Renal cortical epithelial cell (primary cell): ENCODE data around the gene GUCY1B1. TPM values are rescaled to one million over a fixed set of nuclear protein-coding genes. Genes with fewer than 3 reads are reported as not detected.

ENCODE experiments used
- DNase-seq: peaks from one replicate; pipeline ENCODE4 v3.0.0-alpha.2; 2011; ENCODE audit warnings: low read depth
- total RNA-seq: library from RNA; depleted of rRNA; stranded (reverse); fragments of >200 nt; gene quantifications from 2 replicates; pipeline ENCODE4 v1.2.3, GENCODE V29; 2014

GUCY1B1 gene
- total RNA-seq, 1 donor from 2014 or later: 54.1 TPM

- no peak for DNase-seq
These were observed 40.4 kb downstream of the GUCY1B1 start for GRCh38 chr4:155799116-155799793.

DNA sequence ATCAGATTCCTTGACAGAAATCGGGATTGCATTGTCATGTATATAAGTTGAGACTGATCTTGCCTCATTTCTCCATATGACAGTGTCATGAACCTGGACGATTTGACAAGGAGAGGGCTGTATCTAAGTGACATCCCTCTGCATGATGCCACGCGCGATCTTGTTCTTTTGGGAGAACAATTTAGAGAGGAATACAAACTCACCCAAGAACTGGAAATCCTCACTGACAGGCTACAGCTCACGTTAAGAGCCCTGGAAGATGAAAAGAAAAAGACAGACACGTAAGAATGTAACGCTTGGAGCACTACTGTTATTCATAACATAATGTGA, 40.9 kb downstream of the GUCY1B1 start:
- DNase-seq: no peak

DNA sequence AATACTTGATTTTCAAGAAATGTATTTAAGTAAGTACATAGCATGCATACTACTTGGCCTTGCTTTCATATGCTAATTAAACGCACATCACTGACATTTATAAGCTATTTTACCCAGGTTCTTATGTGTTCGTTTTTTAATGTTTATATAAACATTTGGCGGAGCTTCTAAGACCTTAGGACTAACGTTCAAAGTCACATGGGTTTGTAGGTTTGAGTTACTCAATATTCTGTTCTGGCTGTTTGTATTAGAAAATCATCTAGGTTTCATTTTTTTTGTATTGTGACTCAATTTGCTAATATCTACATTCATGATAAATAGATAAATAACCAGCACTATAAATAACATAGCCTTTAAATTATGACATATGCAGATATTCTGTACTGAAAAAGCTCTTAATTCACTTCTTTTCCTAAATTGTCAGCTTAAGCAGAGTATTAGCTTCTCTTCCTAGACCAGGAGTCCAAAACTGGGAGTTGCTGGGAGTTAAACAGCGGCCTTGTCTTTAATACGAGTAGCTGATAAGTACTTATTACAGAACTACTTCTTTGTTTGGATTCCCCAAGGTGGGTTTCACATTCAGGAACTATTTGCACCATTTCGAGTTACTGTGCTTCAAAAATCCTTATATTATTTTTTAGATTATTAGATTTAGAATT, 42.0 kb downstream of the GUCY1B1 start:
- no peak for DNase-seq

DNA sequence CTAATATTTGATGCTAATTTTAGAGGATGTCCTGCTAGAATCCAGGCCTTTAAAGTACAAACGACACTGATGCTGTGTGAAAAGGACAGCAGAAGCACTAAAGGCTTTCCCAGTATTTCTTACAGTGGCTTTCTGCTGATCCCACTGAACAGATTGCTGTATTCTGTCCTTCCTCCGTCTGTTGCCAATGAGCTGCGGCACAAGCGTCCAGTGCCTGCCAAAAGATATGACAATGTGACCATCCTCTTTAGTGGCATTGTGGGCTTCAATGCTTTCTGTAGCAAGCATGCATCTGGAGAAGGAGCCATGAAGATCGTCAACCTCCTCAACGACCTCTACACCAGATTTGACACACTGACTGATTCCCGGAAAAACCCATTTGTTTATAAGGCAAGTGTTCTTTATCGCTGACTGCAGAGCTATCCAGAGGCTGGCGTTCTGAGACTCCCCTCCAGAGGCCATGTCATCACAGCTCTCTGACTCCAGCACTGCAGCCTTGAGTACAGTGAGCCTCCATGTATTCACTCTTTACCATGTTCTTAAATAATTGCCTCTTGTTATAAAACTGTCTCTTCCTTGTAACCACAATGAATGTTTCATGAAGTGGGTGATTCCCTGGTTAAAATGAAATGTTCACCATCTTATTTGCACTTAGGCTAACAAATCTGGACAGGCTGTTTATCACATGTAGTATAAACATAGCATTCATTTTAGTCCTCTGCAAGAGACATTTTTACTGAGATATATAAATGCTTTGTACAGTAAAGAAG, 43.6 kb downstream of the GUCY1B1 start:
- no peak for DNase-seq

DNA sequence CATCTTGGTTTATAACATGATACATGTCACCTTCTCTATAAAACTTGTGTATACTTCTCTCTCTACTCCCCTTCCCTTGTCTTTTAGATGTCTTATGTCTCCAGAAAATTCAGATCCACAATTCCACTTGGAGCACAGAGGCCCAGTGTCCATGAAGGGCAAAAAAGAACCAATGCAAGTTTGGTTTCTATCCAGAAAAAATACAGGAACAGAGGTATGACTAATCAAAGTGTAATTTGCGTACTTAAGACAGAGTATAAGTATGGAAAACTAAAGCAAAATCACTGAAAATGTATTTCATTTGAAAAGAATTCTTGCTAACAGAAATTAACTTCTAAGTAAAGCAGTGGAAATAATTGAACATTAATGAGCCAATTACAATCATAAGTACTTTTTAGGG, 46.2 kb downstream of the GUCY1B1 start:
- DNase-seq: peak; percentile 46

- no peak for DNase-seq
These were observed 48.2 kb downstream of the GUCY1B1 start for GRCh38 chr4:155807021-155807420.

DNA sequence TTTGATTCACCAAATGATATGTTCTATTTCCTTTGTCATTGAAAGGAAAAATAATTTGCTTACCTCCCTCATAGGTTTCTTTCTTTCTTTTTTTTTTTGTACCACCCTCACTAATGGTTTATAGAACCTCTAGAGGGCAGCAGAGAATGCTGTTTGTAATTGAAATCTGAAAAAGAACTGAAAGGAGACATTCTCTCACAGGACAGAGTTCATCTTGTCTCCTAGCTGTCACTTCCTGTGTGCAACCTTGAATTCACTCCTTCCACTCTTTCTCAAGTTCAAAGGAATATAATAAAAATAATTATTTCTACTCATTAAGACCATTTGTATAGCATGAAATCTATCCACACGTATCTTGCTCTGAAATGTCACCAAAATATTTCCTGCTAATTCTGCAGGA, 51.0 kb downstream of the GUCY1B1 start:
- DNase-seq: peak; percentile 87

DNA sequence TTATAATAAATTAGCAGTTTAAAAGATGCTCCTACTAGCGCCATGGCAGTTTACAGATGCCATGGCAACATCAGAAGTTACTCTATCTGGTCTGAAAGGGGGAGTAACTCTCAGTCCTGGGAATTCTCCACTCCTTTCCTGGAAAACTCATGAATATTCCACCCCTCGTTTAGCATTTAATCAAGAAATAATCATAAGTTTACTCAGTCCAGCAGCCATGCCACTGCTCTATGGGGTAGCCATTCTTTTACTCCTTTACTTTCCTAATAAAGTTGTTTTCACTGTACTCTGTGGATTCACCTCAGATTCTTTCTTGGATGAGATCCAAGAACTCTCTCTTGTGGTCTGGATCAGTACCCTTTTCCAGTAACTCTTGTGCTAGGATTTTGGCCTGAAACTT, 52.3 kb downstream of the GUCY1B1 start:
- peak; percentile 20 for DNase-seq

- no peak for DNase-seq
These were observed 59.8 kb downstream of the GUCY1B1 start for GRCh38 chr4:155818639-155819038.

DNA sequence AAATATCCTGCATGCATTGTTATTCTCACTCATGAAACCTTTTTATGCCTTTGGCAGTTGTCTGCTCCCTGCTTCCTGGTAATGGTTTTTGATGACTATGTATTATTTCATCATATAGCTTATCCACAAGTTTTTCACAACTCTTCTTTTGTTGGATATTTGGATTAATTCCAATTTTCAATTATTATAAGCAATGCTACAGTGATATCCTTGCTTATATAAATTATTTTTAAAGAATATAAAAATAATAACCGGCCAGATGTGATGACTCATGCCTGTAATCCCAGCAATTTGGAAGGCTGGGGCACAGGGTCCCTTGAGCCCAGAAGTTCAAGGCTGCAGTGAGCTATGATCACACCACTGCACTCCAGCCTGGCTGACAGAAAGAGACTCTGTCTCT, 60.2 kb downstream of the GUCY1B1 start:
- no peak for DNase-seq

DNA sequence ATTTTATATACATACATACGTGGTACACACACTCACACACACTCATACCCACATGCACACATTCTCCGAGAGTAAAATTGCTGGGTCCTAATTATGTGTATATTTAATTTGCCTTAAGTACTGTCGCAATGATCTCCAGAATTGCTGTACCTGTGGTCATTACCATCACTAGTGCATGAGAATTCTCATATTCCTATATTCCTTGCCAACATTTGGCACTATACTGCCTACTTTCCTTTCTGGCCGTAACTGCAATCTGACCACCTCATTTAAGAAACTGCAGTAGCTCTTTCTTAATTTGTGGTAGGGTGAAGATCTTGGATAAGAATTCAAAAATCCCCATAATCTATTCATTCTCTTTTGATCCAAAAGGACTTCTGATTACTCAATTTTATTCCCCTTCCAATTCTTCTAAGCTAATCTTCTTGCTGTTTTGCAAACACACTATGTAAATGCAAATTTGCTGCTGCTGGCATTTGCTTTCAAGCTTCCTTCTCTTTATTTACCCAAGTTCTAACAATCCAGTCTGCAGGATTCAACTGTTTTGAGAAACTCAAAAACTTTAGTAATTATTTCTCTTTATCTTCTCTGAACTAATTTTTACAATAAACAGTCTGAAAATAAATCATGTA, 62.2 kb downstream of the GUCY1B1 start:
- no peak for DNase-seq

DNA sequence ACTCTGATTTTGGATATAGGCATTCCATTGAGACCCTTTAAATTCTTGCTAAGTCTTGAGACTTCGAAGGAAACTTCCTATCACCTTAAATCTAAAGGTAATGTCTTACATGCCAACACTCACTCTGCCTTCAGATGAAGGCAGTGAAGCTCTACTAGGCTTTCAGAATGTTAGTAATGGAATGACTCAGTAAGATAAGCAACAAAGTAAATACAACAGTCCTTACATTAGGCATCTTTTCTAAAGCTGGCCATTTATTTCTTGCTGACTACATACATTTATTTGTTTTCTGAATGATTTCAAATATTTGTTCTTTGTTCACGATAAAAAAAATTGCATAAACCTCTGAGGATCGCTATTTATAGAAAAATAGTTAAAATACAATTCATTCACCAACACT, 63.8 kb downstream of the GUCY1B1 start:
- peak; percentile 37 for DNase-seq

- no peak for DNase-seq
These were observed 69.8 kb downstream of the GUCY1B1 start for GRCh38 chr4:155828628-155829027.

GRCh38 chr4:155832664-155833063, 73.8 kb downstream of the GUCY1B1 start:
- DNase-seq: no peak

DNA sequence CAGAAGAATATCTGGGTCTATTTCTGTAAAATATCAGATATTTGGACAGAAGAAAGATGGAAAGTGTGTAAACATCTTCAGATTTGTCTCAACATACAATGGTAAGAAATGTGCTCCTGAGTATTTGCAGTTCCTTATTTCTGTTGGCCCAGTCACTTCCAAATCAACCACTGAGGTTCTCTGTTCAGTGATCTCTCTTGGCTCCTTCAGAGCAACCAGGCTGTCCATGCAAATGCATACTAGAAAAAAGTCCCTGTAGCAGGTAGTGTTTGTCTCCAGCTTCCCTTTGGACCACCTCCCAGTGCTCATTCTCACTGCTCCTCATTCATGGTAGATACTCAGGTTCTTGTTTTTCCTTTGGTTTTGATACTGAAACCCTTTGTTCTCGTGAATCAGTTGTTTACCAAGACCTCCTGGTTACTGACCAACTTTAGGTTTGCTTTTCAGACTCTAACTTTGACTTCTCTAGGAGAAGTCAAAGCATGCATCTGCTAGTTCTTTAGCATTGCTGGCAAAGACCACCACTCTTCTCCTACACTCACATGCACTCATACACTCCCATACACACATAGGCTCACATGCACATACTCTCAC, 78.5 kb downstream of the GUCY1B1 start:
- DNase-seq: no peak

GRCh38 chr4:155842080-155842479, 83.3 kb downstream of the GUCY1B1 start:
- no peak for DNase-seq

- DNase-seq: no peak
These were observed 88.1 kb downstream of the GUCY1B1 start for GRCh38 chr4:155846929-155847328.

DNA sequence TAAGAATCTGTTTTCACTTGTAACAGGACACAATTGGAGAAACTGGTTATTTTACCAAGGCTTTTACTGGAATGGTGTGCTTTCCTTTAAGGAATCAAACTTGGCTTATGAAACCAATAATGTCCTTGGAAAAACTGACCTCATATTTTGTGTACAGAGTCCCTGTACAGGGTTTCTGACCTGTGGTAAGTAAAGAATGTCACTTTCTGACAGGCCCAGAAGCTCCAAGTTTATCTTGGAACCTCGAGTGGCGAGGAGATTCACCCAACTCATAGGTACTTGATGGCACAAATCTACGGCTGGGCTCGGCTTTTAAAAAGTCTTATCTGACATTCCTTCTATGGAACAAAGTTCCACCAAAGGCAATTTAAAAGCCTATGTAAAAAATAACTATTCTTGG, 90.2 kb downstream of the GUCY1B1 start:
- DNase-seq: no peak

DNA sequence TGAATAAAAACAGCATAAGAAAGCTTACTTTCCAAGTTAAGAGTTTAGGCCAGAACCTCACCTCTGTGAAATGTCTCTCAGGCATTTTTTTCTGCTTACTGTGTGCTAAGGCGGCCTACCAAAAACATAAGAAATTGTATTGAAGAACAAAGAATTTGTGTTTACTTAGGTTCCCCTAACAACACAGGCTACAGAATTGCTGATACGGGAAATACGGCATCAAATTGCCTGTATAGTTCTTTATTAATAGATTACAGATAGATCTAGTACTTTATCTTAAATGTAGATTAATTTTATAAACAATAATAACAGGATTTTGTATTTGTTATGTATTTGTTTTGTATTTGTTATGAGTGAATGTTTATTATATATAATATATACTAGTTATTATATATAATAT, 94.4 kb downstream of the GUCY1B1 start:
- no peak for DNase-seq

GRCh38 chr4:155854582-155855226, 95.9 kb downstream of the GUCY1B1 start:
- DNase-seq: no peak

DNA sequence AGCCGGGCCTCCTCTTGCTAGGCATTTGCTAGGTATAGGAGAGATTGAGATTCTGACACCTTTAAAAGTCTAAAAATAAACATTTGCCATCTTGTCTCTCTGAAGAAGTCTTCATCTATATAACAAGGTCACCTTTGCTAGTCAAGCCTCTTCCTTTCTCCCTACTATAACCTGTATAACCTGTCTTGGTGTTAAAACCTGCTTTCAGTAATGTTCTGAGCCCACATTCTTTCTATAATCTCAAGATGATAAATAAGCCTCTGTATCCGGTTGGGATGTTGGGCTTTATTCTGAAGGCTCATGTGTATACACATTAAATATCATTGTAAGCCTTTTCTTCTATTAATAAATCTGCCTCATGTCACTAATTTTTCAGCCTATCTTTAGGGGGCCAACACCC, 97.1 kb downstream of the GUCY1B1 start:
- DNase-seq: no peak
